Mesenchymal stem cell (in vitro differentiated cells and primary cell): ENCODE results near the gene CD86.

Experiments used
- DNase-seq: peaks from one replicate; pipeline ENCODE4 v3.0.0-alpha.2; 2013
- H2AFZ ChIP-seq: one replicate; pipeline ENCODE4 v1.6.1; 2013; ENCODE audit warnings: low read depth, mild to moderate bottlenecking, control low read depth, inconsistent platforms, low read length, moderate library complexity
- H2AK5ac ChIP-seq: 2 replicates; pipeline ENCODE4 v1.6.1; 2013; ENCODE audit warnings: low read length, moderate library complexity, mild to moderate bottlenecking, inconsistent platforms; ENCODE audit not compliant: severe bottlenecking
- H2BK120ac ChIP-seq: one replicate; pipeline ENCODE4 v1.6.1; 2013; ENCODE audit warnings: low read depth, mild to moderate bottlenecking, inconsistent platforms, low read length, moderate library complexity
- H2BK12ac ChIP-seq, 2 experiments: one replicate each; pipeline ENCODE4 v1.6.1; 2013; ENCODE audit warnings: inconsistent platforms in 2 of 2, low read length in 2 of 2, mild to moderate bottlenecking in 2 of 2, moderate library complexity in 2 of 2, control low read depth in 1 of 2
- H2BK15ac ChIP-seq: one replicate; pipeline ENCODE4 v1.6.1; 2013; ENCODE audit warnings: mild to moderate bottlenecking, low read depth, inconsistent platforms; ENCODE audit not compliant: poor library complexity, severe bottlenecking
- H2BK5ac ChIP-seq: 2 replicates; pipeline ENCODE4 v1.6.1; 2013; ENCODE audit warnings: low read depth, mild to moderate bottlenecking, low read length, control low read depth, inconsistent platforms; ENCODE audit not compliant: poor library complexity, severe bottlenecking
- H3K14ac ChIP-seq, 2 experiments: one replicate each; pipeline ENCODE4 v1.6.1; 2013; ENCODE audit warnings: inconsistent platforms in 2 of 2, low read length in 2 of 2, control low read depth in 1 of 2, mild to moderate bottlenecking in 1 of 2, moderate library complexity in 1 of 2
- H3K18ac ChIP-seq, 2 experiments: one replicate each; pipeline ENCODE4 v1.6.1; 2013; ENCODE audit warnings: inconsistent platforms in 2 of 2, low read length in 2 of 2, control low read depth in 1 of 2, low read depth in 1 of 2, mild to moderate bottlenecking in 1 of 2
- H3K23ac ChIP-seq, 2 experiments: one replicate each; pipeline ENCODE4 v1.6.1; 2013; ENCODE audit warnings: inconsistent platforms in 2 of 2, low read length in 2 of 2, mild to moderate bottlenecking in 2 of 2, moderate library complexity in 2 of 2, control low read depth in 1 of 2
- H3K27ac ChIP-seq: 2 replicates; pipeline ENCODE4 v1.5.1; 2013; ENCODE audit warnings: mild to moderate bottlenecking, moderate library complexity, low read length, control low read depth, inconsistent platforms; ENCODE audit not compliant: poor library complexity, severe bottlenecking
- H3K27me3 ChIP-seq, 2 experiments: 2 replicates each; pipeline versions ENCODE4 v1.6.1 to v1.7.0; 2013; ENCODE audit warnings: low read length in 2 of 2, mild to moderate bottlenecking in 2 of 2, moderate library complexity in 2 of 2, control low read depth in 1 of 2, inconsistent platforms in 1 of 2; ENCODE audit not compliant: control insufficient read depth in 1 of 2, insufficient read depth in 1 of 2
- H3K36me3 ChIP-seq, 2 experiments: 2 replicates each; pipeline versions ENCODE4 v1.6.1 to v1.7.0; 2013; ENCODE audit warnings: low read length in 2 of 2, control low read depth in 1 of 2, inconsistent platforms in 1 of 2, low read depth in 1 of 2, mild to moderate bottlenecking in 1 of 2; ENCODE audit not compliant: insufficient read depth in 2 of 2, control insufficient read depth in 1 of 2
- H3K4ac ChIP-seq, 2 experiments: one replicate each; pipeline ENCODE4 v1.6.1; 2013; ENCODE audit warnings: inconsistent platforms in 2 of 2, low read length in 2 of 2, mild to moderate bottlenecking in 2 of 2, moderate library complexity in 2 of 2, control low read depth in 1 of 2, low read depth in 1 of 2
- H3K4me1 ChIP-seq: 2 replicates; pipeline ENCODE4 v1.6.1; 2013; ENCODE audit warnings: low read depth, low read length, control low read depth; ENCODE audit not compliant: control insufficient read depth, insufficient read depth
- H3K4me2 ChIP-seq: 2 replicates; pipeline ENCODE4 v1.6.1; 2013; ENCODE audit warnings: low read length, mild to moderate bottlenecking, inconsistent platforms; ENCODE audit not compliant: poor library complexity, severe bottlenecking
- H3K4me3 ChIP-seq, 2 experiments: 2 replicates each; pipeline versions ENCODE4 v1.5.1 to v1.7.0; 2013; ENCODE audit warnings: low read length in 2 of 2, mild to moderate bottlenecking in 2 of 2, control low read depth in 1 of 2, low read depth in 1 of 2; ENCODE audit not compliant: insufficient read depth in 1 of 2
- H3K79me1 ChIP-seq: replicated peaks from 2 replicates; pipeline ENCODE4 v1.6.1; 2013; ENCODE audit warnings: mild to moderate bottlenecking, control low read depth, low read length, inconsistent platforms; ENCODE audit not compliant: poor library complexity, severe bottlenecking
- H3K9ac ChIP-seq: 2 replicates; pipeline ENCODE4 v1.7.0; 2013; ENCODE audit warnings: mild to moderate bottlenecking, low read length, moderate library complexity
- H3K9me3 ChIP-seq: 2 replicates; pipeline ENCODE4 v1.7.0; 2013; ENCODE audit warnings: mild to moderate bottlenecking, low read length; ENCODE audit not compliant: control insufficient read depth
- H4K8ac ChIP-seq: one replicate; pipeline ENCODE4 v1.6.1; 2013; ENCODE audit warnings: inconsistent platforms, mild to moderate bottlenecking, low read length, moderate library complexity
- H4K91ac ChIP-seq: one replicate; pipeline ENCODE4 v1.6.1; 2013; ENCODE audit warnings: mild to moderate bottlenecking, low read length, inconsistent platforms
- WGBS: methylation state at CpG from one replicate; pipeline ENCODE4 v1.1.7; 2013; ENCODE audit warnings: mixed read lengths; 5-methylcytosine and 5-hydroxymethylcytosine counted together

Gene CD86

DNA sequence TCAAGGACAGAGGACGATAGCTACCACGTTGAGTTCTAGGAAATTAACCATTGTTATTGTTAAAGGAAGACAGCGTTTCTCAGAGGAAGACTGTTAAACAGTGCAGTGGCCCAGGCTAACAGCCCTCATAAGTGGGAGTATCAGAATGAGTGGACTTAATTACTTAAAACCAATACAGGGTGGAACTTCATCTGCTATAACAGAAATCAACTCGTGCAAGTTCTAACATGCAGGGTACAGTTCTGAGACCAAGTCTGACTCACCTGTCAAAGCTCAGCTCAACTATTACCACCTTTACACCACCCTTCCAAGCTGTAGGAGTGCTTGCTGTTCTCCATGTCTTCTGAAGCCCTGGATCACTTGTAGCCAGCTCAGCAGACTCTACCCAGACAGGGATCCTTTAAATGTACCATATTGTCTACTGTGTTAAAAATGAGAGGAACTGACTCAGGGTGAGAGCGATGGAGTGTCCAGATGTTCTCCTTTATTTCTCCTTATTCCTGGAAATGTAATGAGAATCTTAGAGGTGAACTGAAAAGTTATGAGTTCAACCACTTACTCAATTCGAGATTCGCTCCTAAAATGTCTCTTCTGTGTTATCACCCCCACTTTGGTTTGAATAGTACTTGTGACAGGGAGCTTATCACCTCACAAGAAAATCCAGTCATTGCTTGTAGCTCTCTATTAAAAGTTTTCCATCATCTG, 26.5 kb downstream of the CD86 start:
- Histone ChIP-seq H3K36me3 (no peaks in the 10 kb centered on the region), H3K9ac (no peak overlapping the region), H3K4me3 (no peak overlapping the region), H3K4me2 (no peak overlapping the region), H2BK5ac (no peak overlapping the region), H4K91ac (no peak overlapping the region), H3K14ac (no peak overlapping the region), H3K27ac (no peak overlapping the region), H2BK12ac (no peak overlapping the region), H3K9me3 (no peaks in the 10 kb centered on the region), H3K27me3 (peaks cover 4 to 63% of the 10 kb centered on the region in 2 experiments), H2BK120ac (no peak overlapping the region), H2BK15ac (no peak overlapping the region), H3K4ac (no peak overlapping the region), H2AFZ (no peak overlapping the region), H3K79me1 (no peaks in the 10 kb centered on the region), H3K23ac (no peak overlapping the region), H2AK5ac (no peak overlapping the region), H3K18ac (no peak overlapping the region), H4K8ac (no peak overlapping the region), H3K4me1 (no peaks in the 10 kb centered on the region)
- no peak for DNase-seq
- WGBS, result 57% methylated on average over 6 of the region's 7 CpGs

DNA sequence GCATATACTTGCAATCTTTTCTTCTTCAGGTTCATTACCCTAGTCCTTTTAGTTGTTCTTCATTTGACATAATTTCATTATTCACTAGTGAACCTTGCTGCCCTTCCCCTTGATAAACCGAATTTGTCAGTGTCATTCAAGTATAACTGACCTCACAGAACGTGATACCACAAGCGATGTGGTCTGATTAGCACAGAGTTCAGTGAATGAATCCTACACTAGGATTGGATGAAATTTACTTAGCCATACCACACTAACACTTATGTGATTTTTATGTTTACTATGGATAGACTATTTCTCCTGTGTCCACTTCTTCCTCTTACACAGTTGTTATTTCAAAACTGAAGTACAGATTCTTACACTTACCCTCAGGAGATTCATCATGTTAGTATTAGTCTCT, 27.2 kb downstream of the CD86 start:
- DNase-seq, result no peak
- Histone ChIP-seq H3K9ac (no peak overlapping the region), H3K4me2 (no peak overlapping the region), H3K9me3 (no peaks in the 10 kb centered on the region), H3K27me3 (peaks cover 4 to 61% of the 10 kb centered on the region in 2 experiments), H2AK5ac (no peak overlapping the region), H4K8ac (no peak overlapping the region), H3K4me3 (no peak overlapping the region), H3K27ac (no peak overlapping the region), H3K14ac (no peak overlapping the region), H2BK15ac (no peak overlapping the region), H3K79me1 (no peaks in the 10 kb centered on the region), H2AFZ (no peak overlapping the region), H3K18ac (no peak overlapping the region), H2BK5ac (no peak overlapping the region), H3K36me3 (no peaks in the 10 kb centered on the region), H3K4ac (no peak overlapping the region), H2BK12ac (no peak overlapping the region), H3K4me1 (no peaks in the 10 kb centered on the region), H3K23ac (no peak overlapping the region), H2BK120ac (no peak overlapping the region), H4K91ac (no peak overlapping the region)
- 56% methylated on average over 1 of the region's 3 CpGs for WGBS

DNA sequence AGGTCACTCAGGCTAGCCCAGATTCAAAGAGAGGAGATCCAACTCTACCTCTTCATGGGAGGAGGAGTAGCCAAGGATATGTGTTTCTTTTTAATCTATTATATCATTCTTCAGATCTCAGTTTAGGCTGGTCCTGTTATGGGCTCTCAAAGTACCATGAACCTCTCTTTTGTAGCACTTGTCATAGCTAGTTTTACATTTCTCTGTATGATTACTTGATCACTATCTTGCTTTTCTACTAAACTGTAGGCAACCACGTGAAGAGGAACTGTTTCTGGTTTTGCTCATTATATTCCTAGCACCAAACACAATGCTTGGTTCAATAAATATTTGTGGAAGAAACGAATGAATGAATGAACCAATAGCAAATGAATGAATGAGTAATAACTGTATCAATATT, 29.6 kb downstream of the CD86 start:
- Histone ChIP-seq H3K4me2 (no peak overlapping the region), H3K27ac (no peak overlapping the region), H2BK120ac (no peak overlapping the region), H2BK15ac (no peak overlapping the region), H3K4me1 (no peaks in the 10 kb centered on the region), H2BK12ac (no peak overlapping the region), H3K14ac (no peak overlapping the region), H2AFZ (no peak overlapping the region), H4K91ac (no peak overlapping the region), H2AK5ac (no peak overlapping the region), H3K4ac (no peak overlapping the region), H3K27me3 (peaks cover 4 to 59% of the 10 kb centered on the region in 2 experiments), H3K4me3 (no peak overlapping the region), H3K18ac (no peak overlapping the region), H3K36me3 (no peaks in the 10 kb centered on the region), H3K9ac (no peak overlapping the region), H3K79me1 (no peaks in the 10 kb centered on the region), H2BK5ac (no peak overlapping the region), H3K23ac (no peak overlapping the region), H4K8ac (no peak overlapping the region), H3K9me3 (no peaks in the 10 kb centered on the region)
- WGBS, result 60% methylated on average over 1 of the region's 2 CpGs
- no peak for DNase-seq

DNA sequence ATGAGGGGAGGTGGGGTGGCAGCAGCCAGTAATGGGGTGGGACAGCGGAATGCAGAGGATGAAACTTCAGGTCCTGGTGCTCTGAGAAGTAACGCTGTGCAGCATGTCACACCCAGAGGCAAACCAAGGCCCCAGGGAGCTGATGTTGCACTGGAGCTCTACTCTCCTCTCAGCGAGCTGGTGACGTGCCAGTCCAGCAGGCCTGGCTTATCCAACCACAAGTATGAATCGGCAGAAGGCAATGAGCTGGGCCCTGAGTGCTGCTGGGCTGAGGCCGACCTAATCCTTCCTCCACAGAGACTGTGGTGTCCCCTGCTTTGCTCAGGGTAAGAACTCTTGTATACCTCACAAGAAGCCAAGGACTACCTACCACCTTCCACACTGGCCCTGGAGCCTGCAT, 30.5 kb downstream of the CD86 start:
- no peak for DNase-seq
- H3K9ac ChIP-seq, result no peak overlapping the region
- no peak overlapping the region for H3K4me2 ChIP-seq
- H3K23ac ChIP-seq, result no peak overlapping the region
- no peak overlapping the region for H3K18ac ChIP-seq
- no peak overlapping the region for H2BK12ac ChIP-seq
- H2BK5ac ChIP-seq, result no peak overlapping the region
- no peak overlapping the region for H3K14ac ChIP-seq
- H2AFZ ChIP-seq, result no peak overlapping the region
- no peak overlapping the region for H3K4me3 ChIP-seq
- H3K79me1 ChIP-seq, result no peaks in the 10 kb centered on the region
- no peaks in the 10 kb centered on the region for H3K9me3 ChIP-seq
- no peak overlapping the region for H2BK120ac ChIP-seq
- no peak overlapping the region for H2AK5ac ChIP-seq
- H3K27me3 ChIP-seq, result peaks cover 4 to 56% of the 10 kb centered on the region in 2 experiments
- H3K27ac ChIP-seq, result no peak overlapping the region
- H3K4me1 ChIP-seq, result no peaks in the 10 kb centered on the region
- no peak overlapping the region for H4K8ac ChIP-seq
- no peaks in the 10 kb centered on the region for H3K36me3 ChIP-seq
- no peak overlapping the region for H3K4ac ChIP-seq
- H4K91ac ChIP-seq, result no peak overlapping the region
- no peak overlapping the region for H2BK15ac ChIP-seq
- 89% methylated on average over 6 of the region's 6 CpGs for WGBS
